ENCODE measurements around the gene CTNNA3. TPM values are rescaled to one million over a fixed set of nuclear protein-coding genes. Genes with fewer than 3 reads are reported as not detected.

Gene CTNNA3
- total RNA-seq, 4 donors from 2014 or later, result 0.04 to 0.19 (median 0.11) TPM

DNA sequence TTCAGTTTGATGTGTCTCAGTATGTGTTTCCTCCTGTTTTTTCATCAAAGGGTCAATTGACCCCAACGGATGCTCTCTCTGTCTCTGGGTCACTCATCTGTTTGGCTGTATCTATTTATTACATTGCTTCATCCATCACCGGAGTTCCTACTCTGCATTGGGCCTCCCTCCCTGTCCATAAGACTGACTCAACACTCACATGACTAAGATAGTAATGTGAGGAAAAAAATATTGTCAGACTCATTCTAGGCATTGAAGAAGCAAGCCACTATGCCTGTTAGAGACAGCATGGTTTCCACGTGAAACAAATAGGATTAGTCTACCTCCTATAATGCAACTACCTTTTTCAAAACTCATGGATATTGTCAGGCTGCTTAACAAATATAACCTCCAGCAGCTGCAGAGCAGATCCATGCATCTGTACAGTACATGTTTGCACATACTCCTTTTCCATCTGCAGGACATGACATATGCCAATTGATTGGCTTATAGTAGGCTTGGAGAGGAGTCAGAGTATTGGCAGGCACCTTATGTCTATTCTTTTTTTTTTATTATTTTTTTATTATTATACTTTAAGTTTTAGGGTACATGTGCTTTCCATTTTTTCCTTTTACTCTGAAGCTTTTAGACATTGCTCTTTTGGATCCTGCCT is 495.0 kb downstream of the CTNNA3 start:
- no peak for DNase-seq (ENCODE audit: low spot score in 2 of 2)
- H3K4me3 ChIP-seq (ENCODE audit: low read depth, poor library complexity, severe bottlenecking), result no peak overlapping the region
- WGBS, 2 donors, result 71 to 82% methylated on average over 3 of the region's 3 CpGs
- intact Hi-C loops (cut with DNase I; ENCODE audit: low total_unique reads), result no loop called here
- TF ChIP-seq, protein P1, sequence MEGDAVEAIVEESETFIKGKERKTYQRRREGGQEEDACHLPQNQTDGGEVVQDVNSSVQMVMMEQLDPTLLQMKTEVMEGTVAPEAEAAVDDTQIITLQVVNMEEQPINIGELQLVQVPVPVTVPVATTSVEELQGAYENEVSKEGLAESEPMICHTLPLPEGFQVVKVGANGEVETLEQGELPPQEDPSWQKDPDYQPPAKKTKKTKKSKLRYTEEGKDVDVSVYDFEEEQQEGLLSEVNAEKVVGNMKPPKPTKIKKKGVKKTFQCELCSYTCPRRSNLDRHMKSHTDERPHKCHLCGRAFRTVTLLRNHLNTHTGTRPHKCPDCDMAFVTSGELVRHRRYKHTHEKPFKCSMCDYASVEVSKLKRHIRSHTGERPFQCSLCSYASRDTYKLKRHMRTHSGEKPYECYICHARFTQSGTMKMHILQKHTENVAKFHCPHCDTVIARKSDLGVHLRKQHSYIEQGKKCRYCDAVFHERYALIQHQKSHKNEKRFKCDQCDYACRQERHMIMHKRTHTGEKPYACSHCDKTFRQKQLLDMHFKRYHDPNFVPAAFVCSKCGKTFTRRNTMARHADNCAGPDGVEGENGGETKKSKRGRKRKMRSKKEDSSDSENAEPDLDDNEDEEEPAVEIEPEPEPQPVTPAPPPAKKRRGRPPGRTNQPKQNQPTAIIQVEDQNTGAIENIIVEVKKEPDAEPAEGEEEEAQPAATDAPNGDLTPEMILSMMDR (IDR thresholded peaks at IDR 0.05), result no peak
- TF ChIP-seq POLR2A (IDR thresholded peaks at IDR 0.05), result no peak

DNA sequence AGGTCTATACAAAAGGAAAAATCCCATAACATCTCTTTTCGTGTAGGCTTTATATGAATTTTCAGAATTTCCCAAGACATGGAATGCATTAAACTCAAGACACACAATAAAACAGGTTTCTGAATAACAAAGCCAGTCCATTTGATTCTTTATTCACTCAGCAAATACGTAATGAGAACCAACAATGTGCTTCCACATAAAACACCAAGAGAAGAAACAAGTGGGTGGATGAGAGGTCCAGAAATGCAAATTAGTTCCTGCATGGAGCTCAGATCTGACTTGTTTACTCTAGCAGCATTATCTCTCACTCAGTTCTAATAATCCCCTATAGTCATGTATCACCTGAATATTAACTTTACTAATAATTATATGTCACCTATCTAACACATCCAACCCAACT is 520.6 kb downstream of the CTNNA3 start:
- DNase-seq (ENCODE audit: low spot score in 2 of 2), result no peak
- H3K4me3 ChIP-seq (ENCODE audit: low read depth, poor library complexity, severe bottlenecking), result no peak overlapping the region
- intact Hi-C loops (cut with DNase I; ENCODE audit: low total_unique reads), result no loop called here
- TF ChIP-seq POLR2A (IDR thresholded peaks at IDR 0.05), result no peak
- TF ChIP-seq, protein P1 (IDR thresholded peaks at IDR 0.05), result no peak
- 77 to 86% methylated on average over 2 of the region's 2 CpGs for WGBS, 2 donors

DNA sequence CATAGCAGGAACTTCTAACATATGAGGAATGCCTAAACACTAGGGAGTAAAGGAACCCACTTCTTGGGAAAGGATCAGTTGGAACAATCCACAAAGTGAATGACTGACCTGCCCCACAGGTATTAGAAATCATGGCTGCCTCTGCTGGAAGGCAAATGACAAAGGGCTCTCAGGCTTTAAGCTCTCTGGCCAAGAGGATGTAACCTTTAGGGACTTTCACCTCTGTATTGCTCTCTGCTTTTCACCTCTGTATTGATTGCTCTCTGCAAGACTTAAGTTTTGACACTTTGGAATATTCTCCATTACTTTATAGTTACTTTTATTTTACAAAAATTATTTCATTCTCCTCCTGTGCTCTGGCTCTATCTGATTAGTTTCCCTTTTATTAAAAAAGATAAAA is 522.2 kb downstream of the CTNNA3 start:
- H3K4me3 ChIP-seq (ENCODE audit: low read depth, poor library complexity, severe bottlenecking), result no peak overlapping the region
- intact Hi-C loops (cut with DNase I; ENCODE audit: low total_unique reads), result no loop called here
- TF ChIP-seq, protein P1 (IDR thresholded peaks at IDR 0.05), result no peak
- TF ChIP-seq POLR2A (IDR thresholded peaks at IDR 0.05), result no peak
- no peak for DNase-seq (ENCODE audit: low spot score in 2 of 2)

DNA sequence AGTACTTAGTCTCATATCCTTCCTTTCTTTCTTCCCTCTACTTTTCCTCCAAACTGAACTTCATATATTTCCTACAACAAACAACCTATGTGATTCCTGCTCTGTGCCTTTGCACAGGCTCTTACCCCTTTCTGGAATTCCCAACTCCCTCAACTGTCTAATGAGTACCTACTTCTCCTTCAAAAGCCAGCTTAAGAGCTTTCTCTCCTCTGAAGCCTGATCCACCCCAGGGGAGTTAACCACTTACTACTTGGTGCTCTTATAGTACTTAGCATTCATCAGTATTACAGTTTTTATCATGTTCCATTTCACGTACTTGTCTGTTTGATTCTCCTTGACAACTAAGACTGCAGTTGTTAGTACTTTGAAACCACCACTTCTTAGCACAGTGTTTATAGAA is 524.0 kb downstream of the CTNNA3 start:
- DNase-seq (ENCODE audit: low spot score in 2 of 2), result no peak
- H3K4me3 ChIP-seq (ENCODE audit: low read depth, poor library complexity, severe bottlenecking), result no peak overlapping the region
- intact Hi-C loops (cut with DNase I; ENCODE audit: low total_unique reads), result no loop called here
- TF ChIP-seq, protein P1 (IDR thresholded peaks at IDR 0.05), result no peak
- 88 to 92% methylated on average over 1 of the region's 1 CpG for WGBS, 2 donors

DNA sequence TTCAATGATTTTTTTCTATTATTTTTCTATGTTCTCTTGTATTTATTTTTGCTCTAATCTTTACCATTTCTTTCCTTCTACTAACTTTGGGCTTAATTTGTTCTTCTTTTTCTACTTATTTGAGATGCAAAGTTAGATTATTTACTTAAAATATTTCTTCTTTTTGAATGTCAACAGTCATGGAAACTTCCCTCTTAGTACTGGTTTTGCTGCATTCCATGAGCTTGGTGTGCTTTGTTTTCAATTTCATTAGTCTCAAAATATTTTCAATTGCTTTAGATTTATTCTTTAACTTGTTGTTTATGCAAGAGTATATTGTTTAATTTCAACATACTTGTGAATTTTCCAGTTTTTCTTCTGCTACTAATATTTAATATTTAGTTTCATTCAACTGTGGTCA is 539.8 kb downstream of the CTNNA3 start:
- TF ChIP-seq, protein P1 (IDR thresholded peaks at IDR 0.05), result no peak
- no peak for TF ChIP-seq POLR2A (IDR thresholded peaks at IDR 0.05)
- no peak overlapping the region for H3K4me3 ChIP-seq (ENCODE audit: low read depth, poor library complexity, severe bottlenecking)
- intact Hi-C loops (cut with DNase I; ENCODE audit: low total_unique reads), result no loop called here
- no peak for DNase-seq (ENCODE audit: low spot score in 2 of 2)

DNA sequence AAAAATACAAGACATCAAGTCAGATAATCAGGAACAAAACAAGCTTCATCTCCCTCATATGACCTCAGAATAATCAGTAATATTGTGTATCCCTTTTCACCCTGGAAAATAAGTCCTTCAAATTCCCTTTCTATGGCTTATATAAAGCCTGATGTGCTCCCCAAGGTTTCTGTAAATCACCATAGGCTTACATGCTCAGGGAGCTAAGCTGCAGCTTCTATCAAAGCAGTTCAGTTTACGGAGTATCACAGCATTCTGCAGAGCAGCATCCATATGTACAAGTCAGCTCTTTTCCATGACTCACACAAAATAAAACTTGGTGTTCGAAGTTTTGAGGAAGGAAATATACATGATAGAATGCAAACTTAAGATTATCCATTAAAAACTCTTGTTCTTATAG is 544.5 kb downstream of the CTNNA3 start:
- TF ChIP-seq, protein P1 (IDR thresholded peaks at IDR 0.05), result no peak
- TF ChIP-seq POLR2A (IDR thresholded peaks at IDR 0.05), result no peak
- WGBS, 2 donors, result 77 to 80% methylated on average over 2 of the region's 2 CpGs
- no peak overlapping the region for H3K4me3 ChIP-seq (ENCODE audit: low read depth, poor library complexity, severe bottlenecking)
- DNase-seq (ENCODE audit: low spot score in 2 of 2), result no peak
- intact Hi-C loops (cut with DNase I; ENCODE audit: low total_unique reads), result no loop called here

Data from lower leg skin (tissue), 4 donors.